IPS DF 19.7 (cell line): Measurements from ENCODE around the gene MAOB.
"Not testable (repeated sequence)": the region's sequence is repeated elsewhere in the genome, so short reads cannot be mapped to it uniquely, and the experiment has no call there.

Experiments used
- DNase-seq: peaks from one replicate; pipeline ENCODE4 v3.0.0-alpha.2; 2013; ENCODE audit warnings: low read depth, low spot score

The MAOB gene

DNA sequence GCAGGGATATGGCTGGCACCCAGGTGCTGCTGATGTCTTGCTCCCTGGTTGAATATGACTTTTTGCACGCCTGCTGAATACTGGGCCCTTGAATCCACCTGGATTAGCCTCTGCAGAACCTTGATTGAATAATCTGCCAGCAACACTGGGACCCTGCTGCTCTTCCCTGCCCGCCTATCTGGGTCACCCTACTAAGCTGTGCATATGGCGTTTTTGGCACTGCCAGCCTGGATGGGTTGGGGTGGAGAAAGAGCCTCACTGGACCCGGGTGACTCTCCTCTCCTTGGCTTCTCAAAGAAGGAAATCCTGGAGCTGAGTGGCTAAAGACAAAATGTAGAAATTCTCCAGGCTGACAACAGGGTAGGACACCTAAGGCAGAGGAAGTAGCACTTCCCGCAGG, 126.2 kb downstream of the MAOB start:
- no peak for DNase-seq

DNA sequence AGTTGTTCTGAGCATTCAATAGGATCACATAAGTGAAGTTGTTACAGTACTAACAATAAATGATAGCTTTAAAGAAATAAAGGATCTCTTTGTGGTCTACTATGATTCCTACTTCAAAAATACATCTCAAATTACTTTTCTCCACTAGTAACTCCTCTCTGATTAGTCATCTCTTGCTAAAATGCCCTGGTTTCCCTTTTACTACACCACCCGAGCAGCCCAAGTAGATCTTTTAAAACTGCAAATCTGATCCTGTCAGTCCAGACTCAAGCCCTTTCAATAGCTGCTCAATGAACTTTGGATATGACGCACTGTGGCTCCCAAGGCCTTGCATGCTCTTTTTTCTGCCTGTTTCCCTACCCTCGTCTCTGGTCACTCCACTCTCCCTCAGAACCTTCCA, 128.6 kb downstream of the MAOB start:
- no peak for DNase-seq

DNA sequence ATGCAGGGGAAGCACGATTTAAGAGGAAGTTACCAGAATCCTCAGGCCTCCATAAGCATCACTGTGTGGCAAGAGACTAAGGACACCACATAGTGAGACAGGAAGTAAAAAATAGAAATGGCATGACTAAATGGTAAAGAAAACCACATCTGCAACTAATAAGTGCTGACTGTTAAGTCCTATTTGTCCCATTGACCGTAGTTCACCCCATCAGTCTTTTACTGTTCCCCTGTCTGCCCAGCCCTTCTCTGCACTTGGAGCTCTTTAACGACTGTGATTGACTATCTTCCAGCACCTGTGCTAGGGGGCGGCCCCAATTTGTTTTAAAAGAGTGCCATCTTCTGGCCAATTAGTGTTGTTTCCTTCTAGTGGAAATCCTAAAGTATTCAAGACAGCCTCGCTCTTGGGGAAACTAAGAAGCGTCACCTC, 132.0 kb downstream of the MAOB start:
- no peak for DNase-seq

DNA sequence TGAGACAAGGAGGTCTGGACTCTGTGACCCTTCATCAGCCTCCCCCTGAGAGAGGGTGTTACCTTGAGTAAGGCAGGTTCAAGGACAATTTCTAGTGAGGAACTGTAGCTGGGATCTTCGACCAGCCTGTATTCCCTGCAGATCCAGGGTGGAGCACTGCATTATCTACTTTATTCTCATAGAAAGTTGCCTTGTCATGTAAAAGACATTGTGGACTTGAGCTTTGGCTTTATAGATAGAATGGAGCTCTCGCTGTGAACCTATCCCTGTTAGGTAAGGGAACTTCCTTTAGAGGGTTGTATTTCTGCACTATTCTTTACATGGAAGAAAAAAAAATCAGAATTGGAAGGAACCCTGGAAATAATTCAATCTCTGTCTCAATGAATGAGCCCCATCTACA, 134.8 kb downstream of the MAOB start:
- no peak for DNase-seq

DNA sequence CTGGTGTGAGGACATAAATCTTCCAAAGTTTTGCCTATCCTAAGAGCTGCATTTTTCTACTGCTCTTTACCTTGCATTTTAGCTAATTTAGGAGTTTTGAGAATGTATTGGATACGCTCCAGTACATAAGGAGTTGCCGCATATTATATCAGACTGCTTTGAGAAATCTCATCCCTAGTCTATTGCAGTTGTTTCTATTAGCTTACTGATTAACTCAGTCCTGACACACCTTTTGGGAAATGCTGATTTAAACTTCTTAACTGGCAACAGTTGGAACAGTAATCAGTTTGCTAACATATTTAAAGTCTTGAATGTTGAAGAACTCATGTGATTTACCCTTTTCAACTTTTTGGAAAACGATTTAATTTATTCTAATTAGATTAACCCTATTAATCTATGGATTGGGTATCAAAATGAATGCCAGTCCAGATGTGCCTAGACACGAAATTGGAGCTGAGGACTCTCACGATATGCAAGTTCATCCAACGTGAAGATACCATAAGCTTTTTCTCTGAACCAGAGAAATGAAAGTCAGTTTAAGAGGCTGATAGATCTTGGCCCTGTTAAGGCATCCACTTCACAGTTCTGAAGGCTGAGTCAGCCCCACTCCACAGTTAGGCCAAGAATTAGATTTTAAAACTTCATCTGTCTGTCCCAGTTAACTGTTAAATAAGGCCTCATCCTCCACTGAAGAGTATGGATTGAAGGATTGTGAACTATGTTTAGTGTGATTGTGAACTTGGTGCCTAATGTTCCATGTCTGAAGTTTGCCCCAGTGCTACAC, 136.1 kb downstream of the MAOB start:
- no peak for DNase-seq

DNA sequence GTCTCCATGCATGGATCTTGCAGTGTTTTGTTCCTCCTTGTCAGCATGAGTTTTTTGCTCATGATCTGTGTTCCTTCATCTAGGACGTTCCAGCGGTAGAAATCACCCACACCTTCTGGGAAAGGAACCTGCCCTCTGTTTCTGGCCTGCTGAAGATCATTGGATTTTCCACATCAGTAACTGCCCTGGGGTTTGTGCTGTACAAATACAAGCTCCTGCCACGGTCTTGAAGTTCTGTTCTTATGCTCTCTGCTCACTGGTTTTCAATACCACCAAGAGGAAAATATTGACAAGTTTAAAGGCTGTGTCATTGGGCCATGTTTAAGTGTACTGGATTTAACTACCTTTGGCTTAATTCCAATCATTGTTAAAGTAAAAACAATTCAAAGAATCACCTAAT, 138.0 kb downstream of the MAOB start:
- DNase-seq: no peak

DNA sequence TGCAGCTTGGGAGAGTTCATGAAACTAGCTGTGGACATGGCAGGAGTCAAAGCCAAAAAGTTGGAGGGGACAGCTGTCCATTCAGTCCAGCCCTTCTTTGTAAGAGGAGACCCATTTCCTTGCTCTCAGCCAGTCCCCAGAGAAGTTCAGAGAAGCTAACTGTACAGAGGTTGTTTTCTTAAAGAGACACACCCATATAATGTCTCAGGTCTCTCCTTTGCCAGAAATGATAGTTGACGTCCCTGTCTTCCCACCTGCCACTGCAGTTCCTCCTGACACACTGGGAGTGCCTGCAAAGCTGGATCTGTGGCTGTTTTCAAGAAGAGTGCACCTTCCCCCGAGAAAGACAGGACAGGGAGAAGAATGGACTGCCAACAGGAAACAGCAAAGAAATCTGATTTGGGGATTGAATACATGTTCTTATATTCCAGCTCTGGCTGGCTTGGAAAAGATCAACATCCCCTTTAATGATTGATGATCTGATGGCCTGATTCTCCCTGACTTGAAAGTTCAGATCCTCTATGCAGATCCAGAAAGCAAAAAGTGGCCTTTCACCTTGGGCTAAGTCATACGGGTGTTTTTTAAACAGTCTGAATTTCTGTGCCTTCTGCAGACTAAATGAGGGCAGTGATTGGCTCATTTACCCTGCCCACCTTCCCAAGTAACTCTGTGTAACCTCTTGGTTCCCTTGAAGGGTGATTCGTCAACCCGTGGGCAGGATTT, 139.0 kb downstream of the MAOB start:
- DNase-seq: no peak

DNA sequence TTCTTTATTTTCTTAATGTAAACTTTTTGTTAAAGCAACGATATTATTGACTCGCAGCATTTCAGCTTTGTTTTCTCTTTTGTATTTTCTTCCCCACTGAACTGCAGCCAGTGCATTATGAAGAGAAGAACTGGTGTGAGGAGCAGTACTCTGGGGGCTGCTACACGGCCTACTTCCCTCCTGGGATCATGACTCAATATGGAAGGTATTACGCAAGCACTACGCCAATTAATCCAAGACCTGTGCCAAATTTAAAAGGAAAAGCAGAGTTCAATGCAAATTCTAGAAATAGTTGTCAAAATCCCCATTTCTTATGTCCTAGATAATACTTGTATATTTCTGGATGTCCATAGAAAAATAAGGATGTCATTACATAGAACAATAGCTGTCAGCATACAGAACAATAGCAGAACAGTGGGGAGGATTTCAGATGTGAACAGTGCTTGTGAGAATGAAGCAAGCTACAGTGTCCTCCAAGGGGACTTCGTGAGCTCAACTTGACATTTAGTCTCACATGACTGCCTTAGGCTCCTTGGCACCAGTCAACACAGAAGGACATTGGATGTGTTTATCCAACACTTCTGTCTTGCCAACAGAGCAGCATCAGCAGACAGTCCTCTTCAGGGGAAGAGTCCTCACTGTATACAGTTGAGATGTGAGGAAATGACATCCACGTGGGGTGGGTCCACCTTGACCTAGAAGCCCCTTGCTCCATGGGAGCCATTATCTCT, 140.2 kb downstream of the MAOB start:
- no peak for DNase-seq

DNA sequence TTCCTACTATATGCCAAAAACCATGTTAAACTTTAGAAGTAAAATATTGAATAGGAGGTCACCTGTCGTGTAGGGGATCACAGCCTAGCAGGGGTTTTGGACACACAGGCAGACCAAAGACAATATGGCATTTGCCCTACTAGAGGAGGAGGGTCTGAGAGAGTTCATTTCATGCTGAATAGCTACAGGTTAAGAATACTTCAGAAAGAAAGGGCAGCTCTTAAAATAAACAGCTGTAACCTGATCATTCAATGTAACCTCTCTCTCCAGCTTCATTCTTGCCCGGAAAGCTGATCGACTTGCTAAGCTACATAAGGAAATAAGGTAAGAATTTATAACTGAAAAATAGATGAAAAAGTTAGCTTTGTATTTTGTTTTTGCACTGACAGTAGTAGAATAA, 146.3 kb downstream of the MAOB start:
- no peak for DNase-seq

DNA sequence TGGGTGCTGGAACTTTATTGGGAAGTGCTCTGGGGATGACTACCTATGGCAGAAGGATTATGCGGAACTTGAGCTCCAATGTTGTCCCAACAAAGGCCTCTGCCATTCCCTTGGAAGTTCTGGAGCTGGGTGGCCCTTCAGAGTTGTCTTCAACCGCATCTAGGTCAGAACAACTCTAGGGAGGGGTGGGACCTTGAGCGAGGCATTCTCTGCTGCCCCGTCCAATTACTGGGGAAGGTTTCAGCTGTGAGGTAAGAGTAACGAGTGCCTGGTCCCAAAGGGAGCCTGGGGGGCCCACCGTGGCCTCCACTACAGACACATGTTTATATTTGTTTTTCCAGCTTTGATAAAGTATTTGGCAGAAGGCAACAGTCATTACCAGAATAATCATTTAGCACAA, 146.7 kb downstream of the MAOB start:
- DNase-seq: no peak

DNA sequence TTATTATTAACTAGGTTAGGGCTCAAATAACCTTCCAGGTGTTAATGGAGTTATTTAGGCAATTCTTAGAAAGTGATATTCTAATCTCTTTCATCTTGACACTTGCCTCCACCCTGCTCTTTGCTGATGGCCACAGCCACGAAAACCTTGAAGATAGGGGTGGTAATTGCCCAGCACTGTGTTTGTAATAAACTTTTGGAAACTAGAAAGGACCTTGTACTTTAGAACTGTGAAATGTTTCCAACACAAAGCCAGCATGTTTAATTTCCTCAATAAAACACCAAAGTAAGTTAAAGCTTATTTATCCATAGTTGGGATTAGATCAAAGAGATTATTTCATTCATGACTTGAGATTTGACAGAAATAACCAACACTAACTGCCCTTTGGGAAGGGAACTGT, 147.8 kb downstream of the MAOB start:
- DNase-seq: no peak

DNA sequence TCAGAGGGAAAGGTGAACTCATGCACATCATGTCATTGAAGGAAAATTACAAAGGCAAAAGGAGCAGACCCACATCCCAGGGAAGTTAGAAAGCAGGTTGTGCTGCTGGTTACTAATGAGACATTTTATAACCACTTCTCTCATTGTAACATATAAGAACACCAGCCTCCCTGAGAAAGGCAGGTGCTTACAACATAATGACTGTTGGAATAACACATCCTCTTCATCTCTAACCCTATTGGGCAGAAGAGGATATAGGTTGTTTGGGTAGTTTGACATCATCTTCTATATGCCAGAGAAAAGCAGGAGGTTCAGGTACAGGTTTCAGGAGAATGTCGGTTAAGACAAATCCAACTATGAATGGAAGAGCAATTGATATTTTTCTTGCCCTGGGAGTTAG, 148.6 kb downstream of the MAOB start:
- DNase-seq: no peak

DNA sequence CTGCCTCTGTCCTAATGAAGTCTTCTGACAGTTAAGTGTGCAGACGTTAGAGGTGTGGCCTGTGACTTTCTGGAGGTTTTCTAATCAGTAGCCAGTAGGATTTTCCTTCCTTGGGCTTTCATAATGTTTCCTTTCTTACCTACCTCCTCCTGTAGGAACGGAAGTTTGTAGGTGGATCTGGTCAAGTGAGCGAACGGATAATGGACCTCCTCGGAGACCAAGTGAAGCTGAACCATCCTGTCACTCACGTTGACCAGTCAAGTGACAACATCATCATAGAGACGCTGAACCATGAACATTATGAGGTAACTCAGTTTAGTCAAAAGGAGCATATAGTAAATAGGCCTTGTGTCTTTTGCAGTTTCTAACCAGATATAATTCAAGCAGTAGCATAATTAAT, 151.2 kb downstream of the MAOB start:
- DNase-seq: no peak

DNA sequence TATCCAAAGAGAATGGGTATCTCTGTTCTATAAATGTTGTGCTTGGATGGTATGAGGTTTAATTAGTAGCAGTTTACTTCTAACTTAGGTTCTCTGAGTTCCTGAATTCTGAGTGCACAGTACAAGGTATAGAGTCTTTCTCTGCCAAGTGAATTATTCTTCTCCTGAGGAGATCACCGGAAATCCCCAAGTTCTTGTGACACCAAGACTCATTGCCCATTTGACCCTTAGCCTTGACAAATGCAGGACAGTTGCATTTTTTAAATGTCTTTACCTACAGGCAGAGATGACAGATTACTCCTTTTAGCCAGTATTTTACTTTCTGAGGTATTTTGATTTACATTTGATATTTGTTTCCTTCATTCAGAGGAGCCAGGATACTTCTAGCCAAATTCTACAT, 153.3 kb downstream of the MAOB start:
- no peak for DNase-seq

DNA sequence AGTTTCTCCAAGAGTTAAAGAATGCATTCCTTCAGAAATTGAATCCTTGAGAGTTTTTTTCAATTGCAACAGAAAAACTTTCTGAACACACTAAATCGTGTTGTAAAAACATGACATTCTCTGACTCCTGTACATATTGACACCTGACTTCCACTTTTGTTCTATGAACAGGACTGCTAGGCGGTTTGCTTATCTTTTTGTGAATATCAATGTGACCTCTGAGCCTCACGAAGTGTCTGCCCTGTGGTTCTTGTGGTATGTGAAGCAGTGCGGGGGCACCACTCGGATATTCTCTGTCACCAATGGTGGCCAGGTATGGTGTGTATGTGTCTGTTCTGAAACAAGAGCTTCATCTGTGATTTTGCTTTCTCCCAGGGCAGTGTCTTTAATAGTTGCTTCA, 154.2 kb downstream of the MAOB start:
- no peak for DNase-seq

DNA sequence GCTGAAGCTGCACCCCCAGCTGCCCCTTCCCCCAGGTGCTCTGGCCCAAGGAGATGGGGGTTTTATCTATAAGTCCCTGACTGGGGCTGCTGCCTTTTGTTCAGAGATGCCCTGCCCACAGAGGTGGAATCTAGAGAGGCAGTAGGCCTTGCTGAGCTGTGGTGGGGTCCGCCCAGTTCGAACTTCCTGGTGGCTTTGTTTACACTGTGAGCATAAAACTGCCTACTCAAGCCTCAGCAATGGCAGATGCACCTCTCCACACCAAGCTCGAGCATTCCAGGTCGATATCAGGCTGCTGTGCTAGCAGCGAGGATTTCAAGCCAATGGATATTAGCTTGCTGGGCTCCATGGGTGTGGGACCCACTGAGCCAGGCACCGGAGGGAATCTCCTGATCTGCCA, 155.0 kb downstream of the MAOB start:
- DNase-seq: not testable (repeated sequence)

DNA sequence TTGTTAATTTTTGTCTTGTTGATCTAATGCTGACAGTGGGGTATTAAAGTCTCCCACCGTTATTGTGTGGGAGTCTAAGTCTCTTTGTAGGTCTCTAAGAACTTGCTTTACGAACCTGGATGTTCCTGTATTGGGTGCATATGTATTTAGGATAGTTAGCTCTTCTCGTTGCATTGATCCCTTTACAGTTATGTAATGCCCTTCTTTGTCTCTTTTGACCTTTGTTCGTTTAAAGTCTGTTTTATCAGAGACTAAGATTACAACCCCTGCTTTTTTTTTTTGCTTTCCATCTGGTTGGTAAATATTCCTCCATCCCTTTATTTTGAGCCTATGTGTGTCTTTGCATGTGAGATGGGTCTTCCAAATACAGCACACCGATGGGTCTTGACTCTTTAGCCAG, 157.0 kb downstream of the MAOB start:
- DNase-seq: not testable (repeated sequence)

DNA sequence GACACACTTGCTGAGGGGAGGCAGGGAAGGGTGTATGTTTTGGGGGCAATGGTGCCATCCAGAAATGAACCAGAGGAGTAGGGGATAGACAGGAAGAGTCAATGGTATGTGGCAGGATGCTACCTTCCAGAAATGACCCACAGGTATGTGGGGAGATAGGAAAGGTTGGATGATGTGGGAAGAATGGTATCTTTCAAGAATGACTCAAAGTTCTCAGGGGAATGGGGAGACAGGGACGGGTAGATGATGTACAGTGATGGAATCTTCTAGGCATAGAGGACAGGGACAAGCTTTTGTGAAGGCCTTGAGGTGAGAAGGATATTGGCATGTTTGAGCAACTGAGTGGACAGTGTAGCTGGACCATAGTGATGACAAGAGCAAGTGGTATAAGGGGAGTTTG, 161.3 kb downstream of the MAOB start:
- no peak for DNase-seq

DNA sequence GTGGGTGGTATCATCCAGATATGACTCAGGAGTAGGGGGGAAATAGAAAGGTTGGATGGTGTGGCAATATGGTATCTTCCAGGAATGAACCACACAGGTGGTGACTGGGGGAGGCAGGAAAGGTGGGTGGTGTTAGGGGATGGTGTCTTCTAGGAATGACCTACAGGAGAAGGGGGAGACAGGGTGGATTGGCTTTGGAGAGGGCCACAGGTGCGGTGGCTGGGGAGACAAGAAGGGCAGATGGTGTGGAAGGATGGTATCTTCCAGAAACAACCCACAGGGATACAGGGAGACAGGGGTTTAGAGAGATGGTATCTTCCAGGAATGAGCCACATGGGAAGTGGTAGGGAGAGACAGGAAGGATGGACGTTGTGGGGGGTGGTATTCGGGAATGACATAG, 162.2 kb downstream of the MAOB start:
- DNase-seq: no peak

DNA sequence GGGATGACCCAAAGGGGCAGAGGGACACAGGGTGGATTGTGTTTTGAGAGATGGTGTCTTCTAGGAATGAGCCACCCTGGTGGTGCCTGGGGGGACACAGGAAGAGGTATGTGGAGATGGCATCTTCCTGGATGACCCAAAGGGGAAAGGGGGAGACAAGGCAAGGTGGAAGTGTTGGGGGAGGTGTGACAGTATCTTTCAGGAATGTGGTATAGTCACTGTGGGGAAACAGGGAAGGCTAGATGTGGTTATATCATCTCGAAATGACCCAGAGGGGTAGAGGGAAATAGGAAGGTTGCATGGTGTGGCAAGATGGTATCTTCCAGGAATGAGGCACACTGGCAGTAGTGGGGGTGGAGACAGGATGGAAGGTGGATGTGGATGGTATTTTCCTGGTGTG, 163.3 kb downstream of the MAOB start:
- DNase-seq: no peak

DNA sequence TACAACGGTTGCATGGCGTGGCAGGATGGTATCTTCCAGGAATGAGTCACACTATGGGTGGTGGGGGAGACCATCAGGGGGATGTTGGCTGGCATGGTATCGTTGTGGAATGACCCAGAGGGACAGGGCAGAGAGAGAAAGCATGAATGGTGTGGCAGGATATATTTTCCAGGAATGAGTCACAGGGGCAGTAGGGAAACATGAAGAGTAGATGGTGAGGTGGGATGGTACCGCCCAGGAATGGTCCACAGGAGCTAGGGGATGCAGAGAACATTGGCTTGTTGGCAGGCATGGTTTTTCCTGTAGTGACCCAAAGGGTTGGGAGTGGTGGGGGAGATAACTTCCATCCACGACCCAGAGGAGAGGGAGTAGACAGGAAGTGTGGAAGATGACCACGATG, 163.7 kb downstream of the MAOB start:
- no peak for DNase-seq

DNA sequence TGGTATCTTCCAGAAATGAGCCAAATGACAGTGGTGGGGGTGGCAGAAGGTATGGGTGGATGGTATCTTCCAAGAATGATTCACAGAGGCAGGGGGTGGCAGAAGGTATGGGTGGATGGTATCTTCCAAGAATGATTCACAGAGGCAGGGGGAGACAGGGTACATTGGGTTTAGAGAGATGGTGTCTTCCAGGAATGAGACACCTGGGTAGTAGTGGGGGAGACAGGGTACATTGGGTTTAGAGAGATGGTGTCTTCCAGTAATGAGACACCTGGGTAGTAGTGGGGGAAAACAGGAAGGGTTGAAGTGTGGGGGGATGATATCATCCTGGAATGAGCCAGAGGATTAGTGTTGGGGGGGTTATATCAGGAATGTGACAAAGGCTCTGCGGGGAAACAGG, 164.2 kb downstream of the MAOB start:
- no peak for DNase-seq

DNA sequence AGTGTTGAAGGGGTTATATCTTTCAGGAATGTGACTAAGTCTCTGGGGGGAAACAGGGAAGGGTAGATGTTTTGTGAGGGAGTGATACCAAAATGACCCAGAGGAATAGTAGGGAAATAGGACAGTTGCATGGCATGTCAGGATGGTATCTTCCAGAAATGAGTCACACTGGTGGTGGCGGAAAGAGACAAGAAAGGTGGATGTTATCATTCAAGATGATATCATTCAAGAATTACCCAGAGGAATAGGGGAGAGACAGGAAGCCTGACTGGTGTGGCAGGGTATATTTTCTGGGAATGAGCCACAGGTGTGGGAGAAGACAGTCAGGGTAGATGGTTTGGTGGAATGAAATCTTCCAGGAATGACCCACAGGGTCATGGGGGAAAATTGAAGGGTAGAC, 165.1 kb downstream of the MAOB start:
- DNase-seq: no peak
